ENCODE data around the gene MED15.

DNA sequence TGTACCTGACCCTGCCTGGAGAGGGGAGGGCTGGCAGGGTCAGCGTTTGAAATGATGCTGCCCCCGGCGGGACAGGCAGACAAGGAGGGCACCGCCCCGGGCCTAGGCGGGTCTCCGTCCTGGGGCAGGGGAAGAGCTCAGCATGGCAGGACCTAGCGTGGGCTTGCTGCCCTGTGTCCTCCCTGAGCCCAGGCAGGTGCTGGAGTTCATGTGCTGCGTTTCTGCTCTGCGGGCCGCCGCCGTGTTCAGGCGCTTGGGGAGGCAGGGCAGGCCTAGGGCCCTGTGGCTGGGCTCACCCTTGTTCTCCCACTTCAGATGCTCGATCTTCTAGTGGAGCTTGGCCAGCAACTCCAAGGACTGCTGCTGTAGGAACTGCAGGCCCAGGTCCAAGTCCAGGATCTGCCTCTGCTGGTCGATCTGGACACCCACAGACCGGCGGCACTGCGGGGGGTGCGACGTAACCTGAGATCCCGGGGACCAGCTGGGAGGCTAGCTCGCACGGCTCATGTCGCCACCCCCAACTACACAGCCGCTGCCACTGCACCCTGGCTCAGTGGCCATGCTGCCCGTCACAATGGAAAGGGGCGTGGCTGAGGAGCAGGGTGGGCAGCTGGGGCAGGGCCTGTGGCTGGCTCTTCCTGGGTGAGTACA is 84.4 kb downstream of the MED15 start:
- TF ChIP-seq, protein P1, sequence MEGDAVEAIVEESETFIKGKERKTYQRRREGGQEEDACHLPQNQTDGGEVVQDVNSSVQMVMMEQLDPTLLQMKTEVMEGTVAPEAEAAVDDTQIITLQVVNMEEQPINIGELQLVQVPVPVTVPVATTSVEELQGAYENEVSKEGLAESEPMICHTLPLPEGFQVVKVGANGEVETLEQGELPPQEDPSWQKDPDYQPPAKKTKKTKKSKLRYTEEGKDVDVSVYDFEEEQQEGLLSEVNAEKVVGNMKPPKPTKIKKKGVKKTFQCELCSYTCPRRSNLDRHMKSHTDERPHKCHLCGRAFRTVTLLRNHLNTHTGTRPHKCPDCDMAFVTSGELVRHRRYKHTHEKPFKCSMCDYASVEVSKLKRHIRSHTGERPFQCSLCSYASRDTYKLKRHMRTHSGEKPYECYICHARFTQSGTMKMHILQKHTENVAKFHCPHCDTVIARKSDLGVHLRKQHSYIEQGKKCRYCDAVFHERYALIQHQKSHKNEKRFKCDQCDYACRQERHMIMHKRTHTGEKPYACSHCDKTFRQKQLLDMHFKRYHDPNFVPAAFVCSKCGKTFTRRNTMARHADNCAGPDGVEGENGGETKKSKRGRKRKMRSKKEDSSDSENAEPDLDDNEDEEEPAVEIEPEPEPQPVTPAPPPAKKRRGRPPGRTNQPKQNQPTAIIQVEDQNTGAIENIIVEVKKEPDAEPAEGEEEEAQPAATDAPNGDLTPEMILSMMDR (IDR thresholded peaks at IDR 0.05; ENCODE audit: low read depth, low read length, poor library complexity, severe bottlenecking): no peak
- TF ChIP-seq EZH2phosphoT487 (IDR thresholded peaks at IDR 0.05; ENCODE audit: borderline replicate concordance, low read length): no peak
